Psoas muscle (tissue), 8 donors: ENCODE measurements around the gene ANKRD34A. TPM values are rescaled to one million over a fixed set of nuclear protein-coding genes. Genes with fewer than 3 reads are reported as not detected.
A peak's percentile ranks its signal among the peaks of the same experiment; 100 is the strongest.

Experiments used
- ATAC-seq, 4 donors: fragments of 200-7000 bp; cut with Tn5 transposase; one replicate each; pipeline ENCODE4 v1.9.1; 2020; ENCODE audit warnings: moderate library complexity in 3 of 4, mild to moderate bottlenecking in 2 of 4
- DNase-seq, 2 donors: peaks; one replicate each; pipeline ENCODE4 v3.0.0-alpha.2; 2020
- H3K27ac ChIP-seq: fragments of 200-600 bp; one replicate; pipeline ENCODE4 v1.8.0; 2022
- H3K27me3 ChIP-seq, 3 donors: fragments of 200-600 bp in 1 of 3; one replicate each; pipeline versions ENCODE4 v1.6.1 to v1.8.0; 2013 to 2022; ENCODE audit warnings: low read length in 2 of 3, mild to moderate bottlenecking in 2 of 3, moderate library complexity in 1 of 3; ENCODE audit not compliant: insufficient read depth in 3 of 3
- H3K36me3 ChIP-seq, 2 donors: fragments of 200-600 bp in 1 of 2; one replicate each; pipeline versions ENCODE4 v1.6.1 to v1.8.0; 2013 to 2022; ENCODE audit warnings: low read depth in 1 of 2, mild to moderate bottlenecking in 1 of 2, moderate library complexity in 1 of 2; ENCODE audit not compliant: insufficient read depth in 1 of 2
- H3K4me1 ChIP-seq: fragments of 200-600 bp; one replicate; pipeline ENCODE4 v1.8.0; 2022
- H3K4me3 ChIP-seq: fragments of 200-600 bp; one replicate; pipeline ENCODE4 v1.8.0; 2022; ENCODE audit warnings: mild to moderate bottlenecking
- H3K9me3 ChIP-seq: fragments of 200-600 bp; one replicate; pipeline ENCODE4 v1.8.0; 2022
- WGBS, 3 donors: extraction: QIAGEN DNeasy Blood & Tissue Kit; methylation state at CpG; one replicate each; pipeline versions ENCODE4 v1.1.6 to v1.1.7; 2013; 5-methylcytosine and 5-hydroxymethylcytosine counted together
- intact Hi-C, 2 donors: fragments of 100-400 bp; cut with DNase I; formaldehyde crosslinking; loops; one replicate each; pipeline versions ENCODE4 v1.11.0 to v1.14.2; 2022
- polyA plus RNA-seq, 3 donors: library from polyadenylated mRNA; stranded (reverse); fragments of 200-250 nt; gene quantifications; one replicate each; pipeline ENCODE4 v1.2.3, GENCODE V29; 2013
- total RNA-seq, 4 donors: library from RNA; stranded (reverse); fragmentation: NEBNext Ultra II Directional in 2 of 4; extraction: Animal tissue kit (Norgen Biotek cat#: 25700) in 2 of 4; gene quantifications; one replicate each; pipeline versions ENCODE4 v1.2.1 to v1.2.4, GENCODE V29; 2021 to 2023
- TF ChIP-seq, protein P1 (sequence below): fragments of 200-600 bp; IDR thresholded peaks from one replicate; pipeline ENCODE4 v1.8.0; 2022; ENCODE audit warnings: antibody characterized with exemption
- donor health status: healthy with polysubstance abuse.
- donor health status: DM: no; HTN: no; CAD: no; lungs with moderate emphysema.
- donor health status: Bipolar disorder and iron deficiency.
- donor health status: healthy.
- donor health status: DM: yes; HTN: yes; CAD: no.
- donor health status: DM: no; HTN: no; CAD: no.
- donor health status: DM: no; HTN: no; CAD: no.
- donor health status: DM: yes; HTN: yes; CAD: no.

Gene ANKRD34A
- total and polyA plus RNA-seq, 7 donors = 0.42 to 14.7 (median 7.4) TPM

- H3K4me1 ChIP-seq = peaks cover 27% of the 10 kb centered on the region
- TF ChIP-seq, protein P1, sequence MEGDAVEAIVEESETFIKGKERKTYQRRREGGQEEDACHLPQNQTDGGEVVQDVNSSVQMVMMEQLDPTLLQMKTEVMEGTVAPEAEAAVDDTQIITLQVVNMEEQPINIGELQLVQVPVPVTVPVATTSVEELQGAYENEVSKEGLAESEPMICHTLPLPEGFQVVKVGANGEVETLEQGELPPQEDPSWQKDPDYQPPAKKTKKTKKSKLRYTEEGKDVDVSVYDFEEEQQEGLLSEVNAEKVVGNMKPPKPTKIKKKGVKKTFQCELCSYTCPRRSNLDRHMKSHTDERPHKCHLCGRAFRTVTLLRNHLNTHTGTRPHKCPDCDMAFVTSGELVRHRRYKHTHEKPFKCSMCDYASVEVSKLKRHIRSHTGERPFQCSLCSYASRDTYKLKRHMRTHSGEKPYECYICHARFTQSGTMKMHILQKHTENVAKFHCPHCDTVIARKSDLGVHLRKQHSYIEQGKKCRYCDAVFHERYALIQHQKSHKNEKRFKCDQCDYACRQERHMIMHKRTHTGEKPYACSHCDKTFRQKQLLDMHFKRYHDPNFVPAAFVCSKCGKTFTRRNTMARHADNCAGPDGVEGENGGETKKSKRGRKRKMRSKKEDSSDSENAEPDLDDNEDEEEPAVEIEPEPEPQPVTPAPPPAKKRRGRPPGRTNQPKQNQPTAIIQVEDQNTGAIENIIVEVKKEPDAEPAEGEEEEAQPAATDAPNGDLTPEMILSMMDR = no peak
- intact Hi-C loops = loop anchor here in 1 of 2 donors (1.0 kb wide), 1 partner anchor 33 kb away; no protein-coding TSS in a partner anchor
- DNase-seq (peak in 1 of 2 donors; percentile 20), ATAC-seq (no peak)
- H3K36me3 ChIP-seq = peaks cover 0 to 11% of the 10 kb centered on the region in 2 donors
- peak overlapping the region; percentile 9 for H3K27ac ChIP-seq
- 38 to 51% (median 46%) methylated on average over 4 of the region's 4 CpGs for WGBS, 3 donors
- no peak overlapping the region for H3K4me3 ChIP-seq
- H3K9me3 ChIP-seq = no peaks in the 10 kb centered on the region
- H3K27me3 ChIP-seq = no peaks in the 10 kb centered on the region
Observed at GRCh38 chr1:145975216-145975615, 10.8 kb upstream of the ANKRD34A start.

GRCh38 chr1:145974721-145975120 is 10.3 kb upstream of the ANKRD34A start:
- peak overlapping the region; percentile 9 for H3K27ac ChIP-seq

GRCh38 chr1:145972580-145972979 is 8.2 kb upstream of the ANKRD34A start:
- H3K27me3 ChIP-seq = no peaks in the 10 kb centered on the region
- intact Hi-C loops = no loop called here
- no peak overlapping the region for H3K27ac ChIP-seq
- ATAC-seq = no peak
- H3K36me3 ChIP-seq = peaks cover 0 to 18% of the 10 kb centered on the region in 2 donors
- H3K9me3 ChIP-seq = peaks cover under 1% of the 10 kb centered on the region
- no peak overlapping the region for H3K4me3 ChIP-seq
- DNase-seq = peak in 1 of 2 donors; percentile 11
- TF ChIP-seq, protein P1 = no peak
- peaks cover 4% of the 10 kb centered on the region for H3K4me1 ChIP-seq
- 81 to 84% (median 84%) methylated on average over 7 of the region's 7 CpGs for WGBS, 3 donors

More at GRCh38 chr1:145974721-145975120, 10.3 kb upstream of the ANKRD34A start:
- H3K27me3 ChIP-seq = no peaks in the 10 kb centered on the region
- intact Hi-C loops = loop anchor here in 1 of 2 donors (1.0 kb wide), 1 partner anchor 34 kb away; no protein-coding TSS in a partner anchor
- peaks cover 22% of the 10 kb centered on the region for H3K4me1 ChIP-seq
- no peak for ATAC-seq
- peak in 1 of 2 donors; percentile 39 for DNase-seq
- no peak overlapping the region for H3K4me3 ChIP-seq
- WGBS, 3 donors = 78 to 87% (median 79%) methylated on average over 7 of the region's 7 CpGs
- TF ChIP-seq, protein P1 = no peak
- peaks cover 0 to 11% of the 10 kb centered on the region in 2 donors for H3K36me3 ChIP-seq
- H3K9me3 ChIP-seq = no peaks in the 10 kb centered on the region

GRCh38 chr1:145967288-145967687 is 2.9 kb upstream of the ANKRD34A start:
- TF ChIP-seq, protein P1 = no peak
- Histone ChIP-seq H3K27ac (no peak overlapping the region), H3K36me3 (peaks cover 0 to 6% of the 10 kb centered on the region in 2 donors), H3K4me3 (no peak overlapping the region), H3K9me3 (peaks cover 6% of the 10 kb centered on the region), H3K4me1 (peaks cover 23% of the 10 kb centered on the region), H3K27me3 (no peaks in the 10 kb centered on the region)
- DNase-seq (no peak), ATAC-seq (no peak)
- WGBS, 3 donors = 91 to 95% (median 93%) methylated on average over 2 of the region's 2 CpGs
- intact Hi-C loops = loop anchor here in 1 of 2 donors (5.0 kb wide), 1 partner anchor 80 kb away; the partner anchor contains the start of gene ANKRD35
